ENCODE results near the gene ARPC5L. TPM values are rescaled to one million over a fixed set of nuclear protein-coding genes. Genes with fewer than 3 reads are reported as not detected.

ARPC5L gene
- total and polyA plus RNA-seq, 2 of the 13 experiments (the other 11 are each of a cell fraction or from before 2014, with no cell fraction given) = 29.9 to 33.8 TPM

- TF ChIP-seq ZBTB34 (CRISPR knock-in tag; IDR thresholded peaks at IDR 0.05) = no peak
- TF ChIP-seq GATAD1 (CRISPR knock-in tag; IDR thresholded peaks at IDR 0.05) = peak; percentile 88
- TF ChIP-seq CSRNP2 (CRISPR knock-in tag; conservative IDR thresholded peaks at IDR 0.05; ENCODE audit: low read depth) = no peak
- peak; percentile 25 for TF ChIP-seq PATZ1 (CRISPR knock-in tag; IDR thresholded peaks at IDR 0.05)
- no peak for TF ChIP-seq JUN (CRISPR knock-in tag; IDR thresholded peaks at IDR 0.05)
- TF ChIP-seq MLLT10 (CRISPR knock-in tag; IDR thresholded peaks at IDR 0.05) = no peak
- no peak; the same call in 1 of the 2 replicates for TF ChIP-seq ZBTB14 (CRISPR knock-in tag; IDR thresholded peaks at IDR 0.05)
- no peak for TF ChIP-seq MEF2D (CRISPR knock-in tag; IDR thresholded peaks at IDR 0.05)
- TF ChIP-seq FOSL2 (CRISPR knock-in tag; IDR thresholded peaks at IDR 0.05) = no peak
- no peak for TF ChIP-seq MED8 (CRISPR knock-in tag; IDR thresholded peaks at IDR 0.05; ENCODE audit: insufficient replicate concordance)
- no peak for TF ChIP-seq ZNF230 (CRISPR knock-in tag; IDR thresholded peaks at IDR 0.05)
- TF ChIP-seq RFX3 (CRISPR knock-in tag; IDR thresholded peaks at IDR 0.05) = no peak
- no peak for TF ChIP-seq ZBTB4 (CRISPR knock-in tag; IDR thresholded peaks at IDR 0.05; ENCODE audit: borderline replicate concordance)
- TF ChIP-seq ZBTB3 (CRISPR knock-in tag; IDR thresholded peaks at IDR 0.05; ENCODE audit: borderline replicate concordance, low read depth) = 0 out of 2 replicates have a peak, but pooled peaks have one; percentile 28
- no peak for TF ChIP-seq ZNF850 (CRISPR knock-in tag; conservative IDR thresholded peaks at IDR 0.05)
- TF ChIP-seq ZNF34 (CRISPR knock-in tag; IDR thresholded peaks at IDR 0.05; ENCODE audit: borderline replicate concordance) = no peak
These were observed 6.9 kb downstream of the ARPC5L start (continued) for GRCh38 chr9:124868511-124869465.
